ENCODE measurements around the gene EML6.
A peak's percentile ranks its signal among the peaks of the same experiment; 100 is the strongest.
"Not testable (repeated sequence)": the region's sequence is repeated elsewhere in the genome, so short reads cannot be mapped to it uniquely, and the experiment has no call there.

EML6 gene

GRCh38 chr2:54723131-54723995 is at the start of gene EML6:
Gene EML6 (plus strand): TSS chr2:54723662. CDS start chr2:54725062, 1,400 bp downstream.
- DNase-seq: peak; percentile 98

- DNase-seq: no peak
Observed at GRCh38 chr2:54675281-54675680, 48.2 kb upstream of the EML6 start.

DNA sequence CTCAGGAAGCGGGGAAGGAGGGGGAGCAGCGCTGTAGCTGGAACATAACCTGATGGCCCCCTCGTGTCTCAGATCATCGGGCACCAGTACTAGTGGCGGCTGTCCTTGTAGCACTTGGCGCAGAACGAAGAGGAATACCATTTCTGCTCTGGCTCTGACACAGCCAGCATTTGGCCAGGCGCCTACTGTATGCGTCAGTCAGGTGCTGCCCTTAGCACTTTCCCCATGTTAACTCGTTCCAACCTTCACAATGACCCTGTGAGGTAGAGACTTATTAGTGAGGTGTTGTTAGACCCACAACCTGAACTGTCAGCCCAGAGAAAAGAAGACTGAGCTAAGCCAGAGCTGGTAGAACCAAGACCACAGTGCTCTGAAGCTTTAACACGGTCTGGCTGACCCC is 47.7 kb upstream of the EML6 start:
- no peak for DNase-seq

- DNase-seq: no peak
Observed at GRCh38 chr2:54676656-54677055, 46.8 kb upstream of the EML6 start.

DNA sequence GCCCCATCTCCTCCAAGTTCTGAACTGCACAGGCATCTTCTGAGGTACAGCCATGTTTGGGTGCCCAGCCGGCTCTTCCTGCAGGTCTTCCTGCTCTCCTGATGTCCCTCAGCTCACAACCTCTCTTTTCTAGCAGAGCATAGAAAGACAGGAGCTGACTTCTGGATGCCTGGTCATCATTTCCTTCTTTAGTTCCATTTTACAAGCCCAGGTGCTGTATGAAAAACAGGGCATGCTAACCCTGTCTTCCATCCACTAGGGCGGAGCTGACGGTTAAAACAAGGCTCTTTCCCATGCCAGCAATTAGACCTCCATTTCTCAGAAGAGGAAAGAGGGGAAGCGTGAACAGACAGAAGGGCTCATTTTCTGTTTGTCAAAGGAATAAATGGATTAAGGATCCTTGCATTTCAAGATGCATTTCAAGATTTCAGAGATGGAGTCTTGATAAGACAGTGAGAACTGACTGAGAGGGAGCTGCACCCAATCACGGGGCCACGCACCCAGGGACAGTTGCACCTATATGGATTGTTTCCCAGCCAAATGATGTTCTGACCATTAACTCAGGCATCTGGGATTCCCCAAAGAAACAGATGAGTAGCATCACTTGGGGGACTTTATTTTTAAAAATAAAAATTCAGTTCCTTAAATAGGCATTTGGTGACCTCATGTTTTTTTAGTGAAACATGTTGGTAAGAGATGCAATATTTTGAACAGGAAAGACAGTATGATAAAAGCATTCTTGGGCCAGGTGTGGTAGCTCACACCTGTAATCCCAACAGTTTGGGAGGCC is 45.8 kb upstream of the EML6 start:
- DNase-seq: no peak

GRCh38 chr2:54678719-54679118 is 44.7 kb upstream of the EML6 start:
- DNase-seq: no peak

- no peak for DNase-seq
Observed at GRCh38 chr2:54680397-54681041, 42.9 kb upstream of the EML6 start.

GRCh38 chr2:54681416-54681815 is 42.0 kb upstream of the EML6 start:
- no peak for DNase-seq

DNA sequence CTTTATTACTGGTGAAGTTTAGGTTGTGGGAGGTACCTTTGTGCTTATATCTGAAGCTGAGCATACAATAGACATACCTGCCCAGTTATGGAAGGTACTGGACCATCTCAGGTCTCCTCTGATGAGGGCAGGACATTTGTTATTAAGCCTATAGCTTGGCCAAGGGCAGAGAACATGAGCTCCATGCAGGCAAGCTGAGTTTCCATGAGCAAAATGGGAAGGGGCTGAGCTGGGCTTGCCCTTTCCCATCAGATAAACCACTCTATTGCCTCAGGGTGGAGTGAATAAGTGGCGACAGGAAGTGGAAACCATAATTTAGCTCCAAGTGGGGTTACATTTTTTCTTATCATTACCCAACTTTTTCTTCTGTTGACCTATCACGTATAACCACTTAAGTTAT is 39.9 kb upstream of the EML6 start:
- no peak for DNase-seq

- no peak for DNase-seq
Observed at GRCh38 chr2:54685263-54685775, 38.1 kb upstream of the EML6 start.

GRCh38 chr2:54687595-54688152 is 35.8 kb upstream of the EML6 start:
- DNase-seq: no peak

GRCh38 chr2:54691445-54692135 is 31.9 kb upstream of the EML6 start:
- DNase-seq: no peak

DNA sequence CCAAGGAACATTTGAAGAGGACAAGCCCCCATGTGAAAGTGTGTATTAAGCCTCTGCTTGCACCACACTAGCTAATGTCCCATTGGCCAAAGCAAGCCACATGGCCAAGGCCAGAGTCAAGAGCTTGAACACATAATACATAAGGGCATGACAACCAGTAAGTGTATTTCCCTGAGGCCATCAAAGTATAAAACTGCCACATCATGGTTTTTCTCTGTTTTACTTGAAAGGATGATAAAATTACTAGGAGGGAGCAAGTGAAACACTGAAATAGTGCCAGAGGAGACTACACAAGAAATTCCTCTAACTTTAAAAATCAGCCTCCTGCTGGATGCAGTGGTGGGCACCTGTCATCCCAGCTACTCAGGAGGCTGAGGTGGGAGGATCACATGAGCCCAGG is 30.9 kb upstream of the EML6 start:
- DNase-seq: no peak

DNA sequence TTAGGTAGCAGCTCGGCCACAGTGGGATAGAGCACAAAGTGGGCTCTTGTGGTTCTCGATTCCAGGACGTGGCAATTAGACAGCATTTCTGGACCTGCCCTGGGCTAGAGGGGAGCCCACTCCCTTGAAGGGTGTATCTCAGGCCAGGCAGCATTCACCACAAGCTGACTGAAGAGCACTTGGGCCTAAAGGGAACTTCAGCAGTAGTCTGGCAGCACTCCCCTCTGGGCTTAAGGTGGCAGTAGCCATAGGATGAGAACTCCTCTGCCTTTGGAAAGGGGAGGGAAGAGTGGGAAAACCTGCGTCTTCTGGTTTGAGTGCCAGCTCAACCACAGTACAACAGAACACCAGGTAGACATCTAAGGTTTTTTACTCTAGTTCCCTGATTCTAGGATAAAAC is 28.1 kb upstream of the EML6 start:
- DNase-seq: no peak

DNA sequence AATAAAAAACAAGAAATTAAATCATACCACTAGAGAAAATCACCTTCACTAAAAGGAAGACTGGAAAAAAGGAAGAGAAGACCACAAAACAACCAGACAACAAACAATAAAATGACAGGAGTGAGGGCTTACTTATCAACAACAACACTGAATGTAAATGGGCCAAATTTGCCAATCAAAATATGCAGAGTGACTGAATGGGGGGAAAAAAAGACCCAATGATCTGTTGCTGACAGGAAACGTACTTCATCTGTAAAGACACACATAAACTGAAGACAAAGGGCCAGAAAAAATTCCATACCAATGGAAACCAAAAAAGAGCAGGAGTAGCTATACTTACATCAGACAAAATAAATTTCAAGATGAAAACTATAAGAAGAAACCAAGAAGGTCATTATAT is 25.5 kb upstream of the EML6 start:
- no peak for DNase-seq

GRCh38 chr2:54698926-54699325 is 24.5 kb upstream of the EML6 start:
- not testable (repeated sequence) for DNase-seq

- no peak for DNase-seq
Observed at GRCh38 chr2:54699665-54700064, 23.8 kb upstream of the EML6 start.

DNA sequence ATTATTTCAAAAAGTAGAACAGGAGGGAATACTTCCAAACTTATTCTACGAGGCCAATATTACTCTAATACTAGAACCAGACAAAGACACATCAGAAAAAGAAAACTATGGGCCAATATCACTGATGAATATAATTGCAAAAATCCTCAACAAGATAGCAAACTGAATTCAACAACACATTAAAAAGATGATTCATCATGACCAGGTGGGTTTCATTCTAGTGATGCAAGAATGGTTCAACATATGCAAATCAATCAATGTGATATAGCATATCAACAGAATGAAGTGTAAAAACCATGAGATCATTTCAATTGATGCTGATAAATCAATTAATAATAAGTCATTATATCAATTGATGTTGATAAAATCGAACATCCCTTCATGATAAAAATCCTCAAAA is 22.4 kb upstream of the EML6 start:
- DNase-seq: no peak

DNA sequence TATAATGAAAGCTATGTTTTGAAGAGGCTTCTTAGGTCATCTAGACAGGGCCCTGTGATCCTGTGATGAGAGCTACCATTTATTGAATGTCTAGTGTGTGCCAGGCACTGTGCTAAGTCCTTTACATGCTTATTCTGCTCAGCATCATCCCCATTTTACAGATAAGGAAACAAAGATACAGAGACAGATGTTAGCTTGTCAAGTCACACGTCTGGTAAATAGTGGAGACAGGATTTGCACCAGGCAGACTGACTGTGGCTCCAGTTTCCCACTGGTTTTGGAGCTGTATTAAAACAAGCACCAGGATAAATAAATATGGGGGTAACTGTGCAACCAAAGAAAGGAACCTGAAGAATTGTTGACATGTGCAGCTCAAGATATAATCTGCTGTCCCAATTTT is 19.2 kb upstream of the EML6 start:
- DNase-seq: no peak

DNA sequence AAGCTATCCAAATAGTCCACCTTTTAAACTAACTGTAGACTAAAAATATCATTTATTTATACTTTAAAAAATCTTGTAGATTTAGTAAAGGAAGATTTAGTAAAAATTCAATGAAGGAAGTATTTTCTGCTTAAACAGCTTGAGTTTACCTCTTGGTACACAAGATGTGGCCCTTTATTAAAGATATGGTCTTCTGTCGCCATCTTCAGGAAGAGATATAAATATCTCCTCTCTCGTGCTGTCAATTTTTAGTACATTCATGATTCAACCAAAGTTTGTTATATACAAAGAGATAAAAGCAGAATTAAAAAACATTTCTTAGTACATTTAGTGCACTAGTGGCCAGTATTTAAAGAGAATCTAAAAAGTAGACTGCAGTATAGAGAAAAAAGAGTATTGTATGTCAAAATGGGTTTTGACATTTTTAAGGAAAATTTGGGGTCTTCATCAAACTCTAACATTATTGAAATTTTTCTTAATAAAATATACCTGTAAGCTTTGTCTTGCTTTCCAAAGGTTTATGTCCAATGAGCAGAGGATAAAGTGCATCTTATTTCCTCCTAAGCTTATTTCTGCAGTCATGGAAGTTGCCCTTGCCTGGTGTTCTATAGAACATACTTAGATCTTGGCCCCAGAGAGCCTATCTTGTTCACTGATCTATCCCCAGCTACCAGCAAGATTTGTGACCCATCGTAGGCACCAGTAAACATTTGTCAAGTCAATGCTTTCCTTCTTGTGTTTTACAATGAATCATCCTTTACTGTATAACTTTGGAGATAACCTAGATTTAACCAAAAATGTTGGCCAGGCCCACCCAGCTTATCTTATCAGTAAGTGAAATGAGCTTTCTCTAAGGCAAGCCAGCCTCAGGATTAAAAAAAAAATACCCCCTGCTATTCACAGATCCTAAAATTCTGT is 18.5 kb upstream of the EML6 start:
- no peak for DNase-seq

DNA sequence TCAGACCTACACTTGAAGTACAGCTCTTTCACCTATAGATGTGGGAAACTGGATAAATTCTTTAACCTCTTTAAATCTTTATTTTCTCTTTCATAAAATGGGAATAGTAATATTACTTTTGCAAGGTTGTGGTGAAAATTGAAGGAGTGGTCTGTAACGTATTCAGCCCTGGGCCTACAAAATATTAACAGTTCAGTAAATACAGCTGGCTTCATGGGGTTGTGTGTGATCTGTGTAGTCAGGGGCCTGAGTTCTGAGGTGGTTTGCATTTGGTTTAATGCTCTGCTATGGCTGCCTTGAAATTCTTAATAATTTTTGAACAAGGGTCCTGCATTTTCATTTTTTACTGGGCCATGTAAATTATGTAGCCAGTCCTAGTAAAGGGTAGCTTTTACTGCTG is 16.8 kb upstream of the EML6 start:
- DNase-seq: no peak

All from activated CD4-positive, alpha-beta T cell treated with anti-CD3 and anti-CD28 coated beads for 4 hours (primary cell).